Hematopoietic multipotent progenitor cell treated with erythropoietin and hydrocortisone succinate and interleukin-3 and kit ligand, for 17 days (in vitro differentiated cells): Measurements from ENCODE around the gene TDP1.

Source experiments
- DNase-seq: peaks from one replicate; pipeline ENCODE4 v3.0.0-alpha.2; 2015; ENCODE audit warnings: low spot score

The TDP1 gene

DNA sequence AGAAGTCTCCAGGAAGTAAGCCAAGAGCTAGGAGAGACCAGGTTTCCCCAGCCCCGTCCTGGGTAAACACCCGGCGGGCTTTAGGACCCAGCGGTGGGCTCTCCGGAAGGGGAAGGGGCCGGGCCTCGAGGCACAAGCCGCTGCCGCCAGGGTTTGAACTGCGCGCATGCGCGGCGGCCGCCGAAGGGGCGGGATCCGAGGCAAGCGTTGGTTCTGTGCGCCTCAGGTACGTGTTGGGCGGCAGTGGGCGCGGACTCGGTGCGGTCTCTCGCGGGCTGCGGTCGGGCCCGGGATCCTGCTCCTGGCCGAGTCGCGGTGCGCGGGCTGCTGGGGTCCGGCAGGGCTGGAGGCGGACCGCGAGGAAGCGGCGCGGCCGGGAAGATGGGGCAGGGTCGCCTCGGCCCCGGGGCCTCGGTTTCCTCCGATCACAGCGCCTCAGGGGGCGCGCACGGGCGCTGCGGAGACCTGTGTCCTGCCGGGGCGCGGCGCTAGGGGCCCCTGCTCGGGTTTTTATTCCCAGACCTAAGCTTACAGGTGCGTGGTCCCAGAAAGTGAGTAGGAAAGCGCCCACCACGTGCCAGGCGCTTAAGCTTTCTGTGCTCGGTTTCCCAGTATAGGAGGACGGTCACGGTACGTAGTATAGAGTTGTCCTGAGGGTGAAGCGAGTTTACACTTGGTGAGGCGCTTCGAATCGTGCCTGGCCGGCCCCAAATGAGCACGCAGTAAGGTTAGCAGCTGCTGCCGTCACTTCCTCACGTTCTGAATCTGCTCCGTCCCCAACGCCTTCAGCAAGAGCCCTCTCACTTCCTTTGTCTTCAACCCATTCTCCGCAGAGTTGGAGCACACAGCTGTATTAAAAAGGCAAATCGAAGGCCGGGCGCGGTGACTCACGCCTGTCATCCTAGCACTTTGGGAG lies at the start of gene TDP1:
Gene TDP1, plus strand, starts transcription at position 183 of the 916 bp plus-strand sequence. CDS start 7,188 bp downstream, outside the sequence.
- peak; percentile 95 for DNase-seq

DNA sequence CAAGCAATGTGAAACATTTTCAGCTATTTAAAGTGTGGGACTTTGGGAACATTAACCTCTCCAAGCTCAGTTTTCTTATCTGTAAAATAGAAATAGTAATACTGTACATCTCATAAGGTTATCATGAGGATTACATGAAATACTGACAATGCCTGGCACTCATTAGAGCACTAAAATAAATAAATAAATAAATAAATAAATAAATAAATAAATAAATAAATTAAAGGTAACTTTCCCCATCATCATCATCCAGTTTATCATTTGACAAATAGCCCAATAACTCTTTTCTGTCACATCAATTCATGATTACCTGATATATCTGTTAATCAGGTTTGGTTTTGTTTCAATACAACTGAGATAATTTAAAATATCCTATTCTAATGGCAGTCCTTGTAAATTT lies 49.7 kb upstream of the TDP1 start:
- no peak for DNase-seq

DNA sequence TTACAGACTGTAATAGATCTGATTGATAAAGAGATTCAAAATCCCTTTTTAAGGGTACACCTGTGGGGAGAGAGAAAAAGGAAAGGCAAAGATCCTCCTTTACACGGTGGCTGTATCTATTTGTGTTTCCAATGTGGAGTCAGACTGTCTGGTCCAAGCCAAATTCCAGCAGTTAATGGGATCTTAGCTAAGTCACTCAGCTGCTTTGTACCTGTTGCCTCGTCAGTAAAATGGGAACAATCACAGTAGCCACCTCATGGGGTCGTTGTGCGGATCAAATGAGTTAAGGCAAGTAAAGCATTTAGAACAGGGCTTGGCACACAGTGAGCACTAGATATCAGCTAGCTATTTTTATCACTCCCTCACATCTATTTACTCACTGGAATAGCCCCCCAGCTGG lies 48.1 kb upstream of the TDP1 start:
- DNase-seq = no peak

DNA sequence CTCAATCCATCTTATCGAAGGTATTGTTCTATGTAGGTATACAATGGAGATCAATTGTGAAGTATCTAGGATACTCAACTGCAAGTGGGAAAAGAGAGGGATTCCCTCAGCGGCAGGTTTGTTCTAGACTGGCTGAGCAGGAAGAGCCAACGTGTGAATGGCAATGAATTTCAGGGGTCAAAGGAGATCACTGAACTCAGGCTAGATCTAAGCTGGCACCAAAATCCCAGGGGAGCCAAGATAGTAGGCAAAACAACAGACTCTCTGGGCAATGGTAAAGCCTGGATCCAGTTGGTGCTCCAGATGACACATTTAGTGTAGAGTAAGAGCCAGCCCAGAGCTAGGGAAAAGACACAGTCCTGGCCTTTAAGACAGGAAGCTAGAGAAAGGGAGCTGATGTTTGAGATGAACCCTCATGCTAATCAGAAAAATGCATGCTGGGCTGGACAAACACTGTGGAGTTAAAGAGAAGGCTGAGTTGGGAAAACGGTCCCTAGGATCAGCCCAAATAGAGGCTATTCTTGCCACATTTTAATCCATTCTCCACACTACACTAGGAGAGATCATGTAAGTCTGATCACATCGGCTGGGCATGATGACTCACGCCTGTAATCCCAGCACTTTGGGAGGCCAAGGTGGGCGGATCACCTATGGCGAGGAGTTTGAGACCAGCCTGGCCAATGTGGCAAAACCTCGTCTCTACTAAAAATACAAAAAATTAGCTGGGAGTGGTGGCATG lies 46.8 kb upstream of the TDP1 start:
- no peak for DNase-seq

DNA sequence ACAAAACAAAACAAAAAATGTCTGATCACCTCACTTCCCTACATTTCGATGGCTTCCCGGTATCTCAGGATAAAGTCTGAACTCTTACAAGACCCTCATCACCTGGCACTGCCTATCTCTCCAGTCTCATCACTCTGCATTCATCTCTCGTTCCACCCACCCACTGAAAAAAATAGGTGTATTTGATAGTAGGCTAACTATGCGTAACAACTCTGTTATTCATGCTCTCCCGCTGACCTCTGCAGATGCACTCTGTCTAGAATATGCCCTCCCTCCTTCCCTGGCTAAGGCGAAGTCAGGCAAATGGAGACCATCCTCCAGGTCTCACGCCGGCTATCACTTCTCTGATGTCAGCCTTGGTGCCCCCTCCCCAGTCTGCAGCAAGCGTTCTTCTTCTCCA lies 46.1 kb upstream of the TDP1 start:
- DNase-seq = no peak

DNA sequence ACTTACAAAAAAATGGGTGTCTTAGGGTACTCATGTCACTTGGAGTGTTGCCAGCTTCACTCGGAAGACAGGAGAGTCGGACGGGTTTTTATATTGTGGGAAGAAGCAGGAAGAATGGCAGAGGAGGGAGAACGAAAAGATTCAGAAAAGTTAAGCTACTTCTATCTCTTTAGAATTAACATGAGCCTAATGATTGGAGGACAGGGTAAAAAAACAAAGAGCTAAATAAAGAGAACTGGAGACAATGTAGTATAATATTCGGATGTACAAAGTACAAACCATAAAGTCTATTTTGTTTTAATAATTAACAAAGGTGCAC lies 45.1 kb upstream of the TDP1 start:
- no peak for DNase-seq

DNA sequence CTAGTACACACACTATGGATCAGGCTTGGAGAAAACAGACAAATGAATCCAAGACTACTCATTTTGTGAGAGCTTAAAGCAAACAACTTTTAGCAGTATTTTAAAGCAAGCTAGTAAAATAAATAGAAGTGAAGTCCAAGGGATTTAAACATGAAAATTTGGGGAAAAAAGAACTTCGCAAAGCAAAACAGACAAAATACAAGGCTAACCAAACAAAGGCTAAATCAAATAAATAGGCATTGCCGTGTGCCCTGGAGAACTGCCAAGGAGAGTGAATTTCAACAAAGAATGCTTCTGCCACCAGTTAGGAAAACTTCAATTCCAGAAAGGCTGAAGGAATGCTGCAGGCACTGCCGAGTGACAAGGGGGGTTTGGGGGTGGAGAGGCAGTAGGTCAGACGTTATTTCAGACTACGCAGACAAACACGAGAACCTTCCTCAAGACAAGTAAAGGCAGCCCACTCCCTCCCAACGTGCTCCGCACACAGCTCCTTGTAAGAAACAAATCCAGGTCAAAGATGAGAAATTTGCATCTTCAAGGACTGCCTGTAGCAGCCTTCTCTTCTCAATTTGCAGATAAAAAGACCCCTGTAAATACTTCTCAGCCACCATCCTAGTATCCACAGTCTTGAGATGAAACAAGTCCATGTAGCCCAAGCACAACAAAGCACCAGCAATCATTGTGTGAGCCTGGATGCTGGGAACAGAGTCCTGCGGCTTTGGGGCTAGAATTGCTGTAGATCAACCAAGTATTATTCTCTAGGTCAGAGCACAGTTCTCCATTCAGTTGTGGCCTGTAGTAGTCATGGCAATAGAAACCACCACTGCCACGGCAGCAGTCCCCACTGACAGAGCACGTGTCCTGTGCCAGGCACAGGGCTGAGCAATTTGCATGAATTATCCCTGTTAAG lies 44.5 kb upstream of the TDP1 start:
- no peak for DNase-seq

DNA sequence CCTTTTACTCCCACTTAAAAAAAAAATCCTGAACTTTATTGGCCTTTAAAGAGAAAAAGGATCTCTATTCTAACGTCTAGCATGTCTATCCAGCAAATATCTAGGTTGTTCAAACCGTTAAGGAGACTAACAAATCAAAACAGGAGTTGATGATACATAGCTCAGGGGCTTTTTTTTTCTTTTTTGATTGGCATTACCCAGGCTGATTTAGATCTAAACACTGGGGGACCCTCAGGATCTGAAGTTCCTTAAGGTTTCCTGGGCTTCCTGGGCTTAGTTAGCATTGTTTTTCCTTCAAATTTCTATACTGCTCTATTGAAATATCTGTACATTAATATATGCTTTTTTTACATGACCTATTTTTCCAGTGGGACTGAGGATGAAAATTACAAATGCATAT lies 43.5 kb upstream of the TDP1 start:
- no peak for DNase-seq

DNA sequence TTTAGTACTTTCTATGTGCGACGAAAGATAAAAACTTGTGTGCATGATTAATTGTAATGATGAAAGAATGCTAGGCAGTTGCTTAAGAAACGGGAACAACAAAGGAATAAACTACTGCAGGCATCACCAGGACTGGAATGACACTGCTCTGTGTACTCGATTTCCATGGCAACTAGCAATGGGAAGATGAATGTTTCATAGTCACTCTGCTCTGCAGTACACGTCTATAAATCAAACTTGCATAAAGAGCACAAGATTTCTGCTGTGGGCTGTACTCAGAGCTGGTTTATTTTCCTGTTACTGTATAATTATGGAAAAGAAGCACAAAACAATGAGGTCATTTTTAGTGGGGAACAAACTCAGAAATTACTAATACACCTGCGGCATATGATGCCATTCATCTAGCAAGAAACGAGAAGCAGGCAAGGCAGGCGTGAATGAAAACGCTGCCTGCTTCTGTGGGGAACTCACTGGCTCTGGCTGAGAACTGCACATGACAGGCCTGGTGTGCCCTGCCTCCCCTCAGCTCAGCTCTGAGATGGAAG lies 43.0 kb upstream of the TDP1 start:
- DNase-seq = no peak

DNA sequence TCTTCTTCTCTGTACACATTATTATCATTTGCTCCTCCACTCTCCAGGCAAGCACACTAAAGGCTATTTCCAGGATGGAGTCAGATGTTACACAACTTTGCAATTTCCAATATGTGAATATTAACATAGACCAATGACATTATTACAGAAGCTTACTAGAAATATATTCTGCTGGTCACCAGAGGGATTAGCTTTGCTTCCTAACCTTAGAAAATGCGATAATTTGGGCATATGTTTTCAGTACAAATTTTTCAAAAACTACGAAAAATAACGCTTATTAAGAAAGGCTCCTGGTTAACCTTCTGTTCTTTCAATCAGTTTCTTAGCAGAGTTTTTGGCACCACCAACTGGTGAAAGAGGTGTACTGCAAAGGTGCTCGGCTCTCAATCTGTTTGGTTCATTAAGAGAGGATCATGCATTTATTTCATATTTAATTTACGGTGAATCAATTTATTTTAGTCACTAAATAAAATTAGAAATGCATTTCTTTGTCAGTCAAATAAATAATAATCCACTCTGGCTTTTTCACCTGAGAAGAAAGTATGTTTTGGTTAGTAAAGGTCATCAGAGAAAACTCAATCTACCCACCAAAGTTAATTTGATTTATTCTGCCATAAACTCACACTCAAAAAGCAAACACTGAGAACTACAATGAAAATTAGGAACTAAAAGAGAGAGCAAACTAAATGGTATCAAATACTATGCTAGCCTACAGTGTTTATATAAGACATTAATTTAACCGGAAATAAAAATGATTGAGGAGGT lies 40.4 kb upstream of the TDP1 start:
- DNase-seq = peak; percentile 68

DNA sequence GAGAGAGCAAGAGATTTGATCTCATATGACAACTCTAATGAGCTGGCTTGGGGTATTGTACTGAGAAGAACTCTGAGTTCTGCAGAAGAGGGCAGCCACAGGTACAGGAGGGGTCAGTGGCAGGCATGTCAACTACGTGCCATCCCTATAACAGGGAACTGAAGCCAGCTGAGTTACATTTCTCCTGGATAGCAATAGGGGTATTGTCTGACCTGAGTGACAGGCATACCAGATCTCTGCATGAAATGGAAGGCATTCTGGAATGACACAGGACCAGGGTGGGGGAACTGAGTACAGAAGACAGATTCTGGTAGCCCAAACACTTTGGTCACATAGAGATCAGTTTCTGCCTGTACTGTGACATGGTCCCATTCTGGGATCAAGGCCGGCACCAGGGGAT lies 37.0 kb upstream of the TDP1 start:
- DNase-seq = no peak

DNA sequence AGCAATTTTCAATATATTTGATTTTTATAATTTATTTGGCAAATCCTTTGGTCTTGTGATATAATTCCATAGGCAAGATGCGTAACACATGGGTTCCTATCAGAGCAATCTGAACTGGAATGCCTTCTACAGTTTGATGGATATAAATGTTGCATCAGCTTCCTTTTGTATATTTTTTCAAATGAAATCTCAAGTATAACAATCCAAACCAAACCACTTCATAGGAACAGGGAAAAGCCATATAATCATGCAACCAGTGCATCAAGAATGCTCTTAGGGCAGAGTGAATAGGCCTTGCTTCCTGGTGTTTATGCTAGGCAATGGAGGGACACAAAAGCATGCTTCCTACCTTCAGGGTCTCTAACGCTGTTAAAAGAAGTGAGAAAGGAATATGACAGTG lies 35.7 kb upstream of the TDP1 start:
- DNase-seq = no peak

DNA sequence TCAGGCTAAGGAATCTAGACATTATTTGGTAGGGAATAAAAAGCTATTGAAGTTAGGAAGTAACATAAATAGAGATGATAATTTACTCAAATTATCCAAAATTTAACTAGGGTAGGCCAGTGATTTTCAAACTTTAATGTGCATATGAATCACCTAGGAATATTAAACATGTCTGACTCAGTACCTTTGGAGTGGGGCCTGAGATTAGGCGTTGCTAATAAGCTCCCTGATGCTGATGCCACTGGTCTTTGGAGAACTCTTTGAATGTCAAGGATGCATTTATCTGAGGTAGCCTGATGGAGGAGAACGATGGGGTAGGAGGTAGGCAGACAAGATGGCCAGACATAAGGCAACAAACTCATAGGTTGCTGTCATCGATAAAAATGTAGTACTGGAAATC lies 34.4 kb upstream of the TDP1 start:
- no peak for DNase-seq

DNA sequence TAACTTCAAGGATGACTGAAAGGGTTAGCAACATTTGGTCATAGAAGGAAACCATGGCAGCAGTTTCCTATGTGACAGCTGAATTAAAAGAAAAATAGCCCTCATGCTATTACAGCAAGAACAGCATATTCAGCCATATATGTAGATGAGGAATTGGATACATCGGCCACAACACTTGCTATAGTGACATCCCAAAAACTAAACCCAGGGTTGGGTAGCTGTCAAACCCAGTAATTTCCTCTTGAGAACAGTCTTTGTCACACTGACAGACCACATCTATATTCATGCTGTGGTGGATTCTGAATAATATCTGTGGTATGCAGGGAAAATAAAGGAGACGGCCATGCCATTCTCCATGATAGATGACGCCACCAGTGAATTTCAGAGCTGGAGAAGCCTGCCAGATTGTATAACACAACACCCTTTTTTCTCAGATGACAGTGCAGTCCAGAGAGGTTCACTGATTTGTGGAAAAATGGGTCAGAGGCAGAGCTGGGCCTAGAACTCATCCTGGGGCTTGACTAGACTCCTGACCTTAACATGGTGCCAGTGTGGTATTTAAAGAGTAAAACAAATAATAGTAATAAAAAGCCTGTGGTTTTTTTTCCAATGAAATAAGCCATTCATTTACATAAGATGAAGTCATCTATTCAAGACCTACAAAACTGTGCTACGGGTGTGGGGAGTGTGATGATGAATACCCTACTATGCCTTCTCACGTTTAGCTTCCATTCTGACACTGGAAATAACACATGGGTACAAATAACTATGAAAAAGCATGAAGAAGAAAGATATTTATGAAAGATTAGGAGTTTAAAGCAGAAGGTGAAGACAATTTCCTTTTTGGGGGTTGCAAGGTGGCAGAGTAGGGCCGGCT lies 33.5 kb upstream of the TDP1 start:
- no peak for DNase-seq

DNA sequence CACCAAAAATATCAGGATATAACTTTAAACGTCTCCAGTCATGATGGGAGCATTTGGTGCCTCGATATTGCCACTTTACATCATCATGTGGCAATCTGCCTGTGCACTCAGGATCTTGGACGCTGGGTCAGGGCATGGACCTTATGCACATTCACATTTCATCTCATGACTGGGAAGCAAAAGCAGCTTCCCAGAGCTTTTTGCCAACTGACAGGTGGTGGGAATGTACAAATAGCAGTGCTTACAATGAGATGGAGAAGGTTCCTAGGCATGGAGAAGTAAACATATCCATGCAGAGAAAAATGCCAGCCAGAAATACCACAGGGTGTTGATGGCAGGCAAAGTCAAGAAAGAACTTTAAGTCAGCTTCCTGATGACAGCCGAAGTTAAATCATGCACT lies 31.5 kb upstream of the TDP1 start:
- no peak for DNase-seq

DNA sequence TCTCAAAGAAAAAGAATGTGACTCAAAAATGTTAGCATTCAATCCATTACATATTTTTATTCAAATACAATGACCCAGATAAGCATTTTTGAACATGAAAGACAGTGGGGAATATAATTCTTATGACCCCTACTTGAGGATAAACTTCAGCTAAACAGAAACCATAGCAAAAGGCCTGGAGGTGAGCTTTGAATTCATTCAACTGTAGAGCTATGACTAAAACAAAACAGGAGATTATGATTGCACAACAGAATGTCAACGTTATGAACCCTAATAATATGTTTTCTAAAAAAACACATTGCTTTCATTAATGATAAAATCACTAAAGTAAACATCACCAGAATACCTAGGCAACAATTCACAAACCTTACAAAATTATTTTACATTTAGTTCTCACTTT lies 29.0 kb upstream of the TDP1 start:
- DNase-seq = no peak

DNA sequence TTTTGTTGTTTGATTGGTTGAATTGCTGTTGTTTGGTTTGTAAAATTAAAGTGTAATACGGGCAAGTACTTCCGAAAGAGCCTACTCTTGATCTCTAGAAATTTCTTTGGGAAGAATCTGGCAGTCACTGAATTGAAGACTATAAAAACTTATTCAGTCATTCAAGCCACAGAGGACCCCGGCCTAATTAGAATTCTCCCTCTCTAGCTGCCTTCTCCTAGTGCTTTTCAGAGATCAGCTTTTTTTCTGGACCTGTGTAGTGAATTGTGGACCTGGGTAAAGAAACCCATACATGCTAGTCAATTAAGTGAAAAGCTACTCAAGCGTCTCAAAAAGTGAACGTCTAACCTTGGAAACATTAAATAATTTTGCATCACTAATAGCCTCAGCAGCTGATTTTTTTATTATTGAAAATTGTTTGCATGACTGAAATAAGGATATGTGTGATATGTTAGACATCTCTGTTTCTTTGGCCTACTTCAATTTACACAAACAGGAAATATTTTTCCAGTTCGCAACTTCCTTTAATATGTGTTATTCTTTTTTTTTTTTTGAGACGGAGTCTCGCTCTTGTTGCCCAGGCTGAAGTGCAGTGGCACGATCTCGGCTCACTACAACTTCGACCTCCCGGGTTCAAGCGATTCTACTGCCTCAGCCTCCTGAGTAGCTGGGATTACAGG lies 28.4 kb upstream of the TDP1 start:
- DNase-seq = no peak

DNA sequence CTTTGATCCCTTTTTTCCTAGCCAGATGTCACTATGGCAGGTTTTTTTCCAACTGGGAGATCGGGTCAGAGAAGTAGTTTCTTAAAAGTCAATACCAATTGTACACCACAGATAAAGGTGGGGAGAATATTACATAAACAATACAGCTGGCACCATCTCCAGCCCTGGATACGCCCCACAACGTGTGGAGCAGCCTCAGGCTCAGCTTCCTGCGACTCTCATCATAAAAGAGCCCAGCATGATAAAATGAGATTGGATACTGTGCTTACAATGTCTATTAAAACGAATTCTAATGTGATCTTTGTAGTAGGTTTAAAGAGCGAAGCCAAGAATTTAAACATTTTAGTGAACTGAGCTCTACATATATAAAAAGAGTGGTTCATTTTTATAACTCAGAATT lies 22.7 kb upstream of the TDP1 start:
- DNase-seq = no peak

DNA sequence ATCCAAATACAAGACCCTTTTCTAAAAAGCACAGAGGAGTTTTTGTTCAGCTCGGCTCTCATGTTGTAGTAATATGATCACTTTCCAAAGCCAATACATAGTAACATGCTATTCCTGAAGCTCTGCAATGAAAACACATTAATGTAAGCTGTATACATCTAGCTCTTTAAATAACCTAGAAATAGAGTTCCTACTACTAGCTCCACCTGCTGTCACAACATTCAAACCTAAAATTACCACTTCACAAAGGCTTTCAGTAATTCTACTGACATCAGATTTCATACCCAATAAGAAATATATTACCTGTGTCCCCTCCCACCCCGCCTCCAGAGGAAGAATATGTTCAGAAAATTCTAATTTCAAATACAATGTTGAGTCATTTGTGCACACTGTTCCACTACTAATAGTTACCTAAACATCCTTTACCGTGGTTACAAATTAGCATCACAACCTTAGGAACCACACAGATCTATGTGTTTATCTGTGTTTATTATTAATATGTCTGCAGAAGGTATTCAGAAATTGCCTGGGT lies 19.0 kb upstream of the TDP1 start:
- no peak for DNase-seq
